ENCODE data around the gene ISG15.
"Not testable (repeated sequence)": the region's sequence is repeated elsewhere in the genome, so short reads cannot be mapped to it uniquely, and the experiment has no call there.

Gene ISG15

GRCh38 chr1:1030867-1031658 lies 17.8 kb downstream of the ISG15 start:
- DNase-seq = not testable (repeated sequence)

GRCh38 chr1:1031659-1032235 lies 18.4 kb downstream of the ISG15 start:
- DNase-seq = no peak

GRCh38 chr1:1032424-1032823 lies 19.1 kb downstream of the ISG15 start:
- DNase-seq = no peak

GRCh38 chr1:1033009-1033587 lies 19.8 kb downstream of the ISG15 start:
- peak; percentile 85 for DNase-seq

- DNase-seq = no peak
Measured at GRCh38 chr1:1033731-1034438, 20.6 kb downstream of the ISG15 start.

GRCh38 chr1:1034439-1034781 lies 21.1 kb downstream of the ISG15 start:
- DNase-seq = no peak

GRCh38 chr1:1035291-1035943 lies 22.1 kb downstream of the ISG15 start:
- DNase-seq = no peak

GRCh38 chr1:1037366-1038327 lies 24.4 kb downstream of the ISG15 start:
- no peak for DNase-seq

GRCh38 chr1:1038694-1039093 lies 25.4 kb downstream of the ISG15 start:
- DNase-seq = no peak

GRCh38 chr1:1039145-1039910 lies 26.0 kb downstream of the ISG15 start:
- DNase-seq = no peak

- DNase-seq = peak; percentile 86
Measured at GRCh38 chr1:1040004-1040991, 27.0 kb downstream of the ISG15 start.

- DNase-seq = no peak
Measured at GRCh38 chr1:1041092-1041523, 27.8 kb downstream of the ISG15 start.

- no peak for DNase-seq
Measured at GRCh38 chr1:1041873-1042272, 28.6 kb downstream of the ISG15 start.

- DNase-seq = no peak
Measured at GRCh38 chr1:1042835-1043234, 29.5 kb downstream of the ISG15 start.

GRCh38 chr1:1043411-1043810 lies 30.1 kb downstream of the ISG15 start:
- DNase-seq = no peak

GRCh38 chr1:1043921-1044320 lies 30.6 kb downstream of the ISG15 start:
- no peak for DNase-seq

GRCh38 chr1:1044455-1045078 lies 31.3 kb downstream of the ISG15 start:
- no peak for DNase-seq

- DNase-seq = no peak
Measured at GRCh38 chr1:1045129-1045528, 31.8 kb downstream of the ISG15 start.

GRCh38 chr1:1046243-1046642 lies 32.9 kb downstream of the ISG15 start:
- DNase-seq = no peak

Data from right forelimb (tissue), 1 donor.